Ovary (tissue), 3 donors: Measurements from ENCODE around the gene KDELR3.

Source experiments
- POLR2A ChIP-seq: fragments of 450-650 bp; IDR thresholded peaks from one replicate; pipeline ENCODE4 v1.6.1; 2017; ENCODE audit warnings: antibody characterized with exemption, mild to moderate bottlenecking, moderate library complexity
- TF ChIP-seq, protein P1 (sequence below), 3 donors: fragments of 450-650 bp in 2 of 3; fragments of 200-600 bp in 1 of 3; IDR thresholded peaks; one replicate each; pipeline versions ENCODE4 v1.5.1 to v1.8.0; 2016 to 2022; ENCODE audit warnings: antibody characterized with exemption in 3 of 3, mild to moderate bottlenecking in 1 of 3
- donor health status: DM: no; HTN: no; CAD: no.

GRCh38 chr22:38451404-38451803 is 16.5 kb upstream of the KDELR3 start:
- no peak for TF ChIP-seq POLR2A
- TF ChIP-seq, protein P1, sequence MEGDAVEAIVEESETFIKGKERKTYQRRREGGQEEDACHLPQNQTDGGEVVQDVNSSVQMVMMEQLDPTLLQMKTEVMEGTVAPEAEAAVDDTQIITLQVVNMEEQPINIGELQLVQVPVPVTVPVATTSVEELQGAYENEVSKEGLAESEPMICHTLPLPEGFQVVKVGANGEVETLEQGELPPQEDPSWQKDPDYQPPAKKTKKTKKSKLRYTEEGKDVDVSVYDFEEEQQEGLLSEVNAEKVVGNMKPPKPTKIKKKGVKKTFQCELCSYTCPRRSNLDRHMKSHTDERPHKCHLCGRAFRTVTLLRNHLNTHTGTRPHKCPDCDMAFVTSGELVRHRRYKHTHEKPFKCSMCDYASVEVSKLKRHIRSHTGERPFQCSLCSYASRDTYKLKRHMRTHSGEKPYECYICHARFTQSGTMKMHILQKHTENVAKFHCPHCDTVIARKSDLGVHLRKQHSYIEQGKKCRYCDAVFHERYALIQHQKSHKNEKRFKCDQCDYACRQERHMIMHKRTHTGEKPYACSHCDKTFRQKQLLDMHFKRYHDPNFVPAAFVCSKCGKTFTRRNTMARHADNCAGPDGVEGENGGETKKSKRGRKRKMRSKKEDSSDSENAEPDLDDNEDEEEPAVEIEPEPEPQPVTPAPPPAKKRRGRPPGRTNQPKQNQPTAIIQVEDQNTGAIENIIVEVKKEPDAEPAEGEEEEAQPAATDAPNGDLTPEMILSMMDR (IDR thresholded peaks at IDR 0.05) = no peak
